OCI-LY3 (cell line): ENCODE results near the gene JAZF1.

Experiments
- H2AFZ ChIP-seq: fragments of 200-600, 300-600 bp; shearing (Covaris generic); 2 replicates; pipeline ENCODE4 v1.6.0; 2014; ENCODE audit warnings: antibody characterized with exemption, low read depth, low read length
- H3K27ac ChIP-seq: fragments of 200-600, 300-600 bp; sonication (generic); 2 replicates; pipeline ENCODE4 v1.5.1; 2014; ENCODE audit warnings: mild to moderate bottlenecking, low read length, moderate library complexity, mixed read lengths
- H3K27me3 ChIP-seq: fragments of 200-600, 300-600 bp; sonication (generic); 2 replicates; pipeline ENCODE4 v1.6.1; 2014; ENCODE audit warnings: low read depth, low read length, mixed read lengths
- H3K36me3 ChIP-seq: fragments of 200-600, 300-600 bp; sonication (generic); replicated peaks from 2 replicates; pipeline ENCODE3; 2014; ENCODE audit warnings: low read depth, low read length, mixed read lengths
- H3K4me1 ChIP-seq: fragments of 300-600, 200-600 bp; sonication (generic); 2 replicates; pipeline ENCODE4 v1.6.1; 2014; ENCODE audit warnings: low read length, mixed read lengths
- H3K4me2 ChIP-seq: fragments of 200-600, 300-600 bp; sonication (generic); 2 replicates; pipeline ENCODE4 v1.6.1; 2014; ENCODE audit warnings: low read length, mixed read lengths
- H3K4me3 ChIP-seq: fragments of 300-600, 200-600 bp; sonication (generic); 2 replicates; pipeline ENCODE4 v1.5.1; 2014; ENCODE audit warnings: antibody characterized with exemption, mild to moderate bottlenecking, low read length, moderate library complexity
- H3K79me2 ChIP-seq: fragments of 300-600, 200-600 bp; shearing (Covaris generic); 2 replicates; pipeline ENCODE4 v1.6.1; 2014; ENCODE audit warnings: mild to moderate bottlenecking, low read length, mixed read lengths
- H3K9ac ChIP-seq: fragments of 300-600, 200-600 bp; shearing (Covaris generic); 2 replicates; pipeline ENCODE4 v1.6.0; 2014; ENCODE audit warnings: mild to moderate bottlenecking, low read length, moderate library complexity
- H3K9me3 ChIP-seq: fragments of 200-600, 300-600 bp; shearing (Covaris generic); 2 replicates; pipeline ENCODE4 v1.6.1; 2014; ENCODE audit warnings: low read length, mixed read lengths; ENCODE audit not compliant: insufficient read depth
- H4K20me1 ChIP-seq: fragments of 200-600, 300-600 bp; sonication (generic); 2 replicates; pipeline ENCODE4 v1.6.1; 2016; ENCODE audit warnings: low read length, mixed read lengths; ENCODE audit not compliant: insufficient read depth
- EZH2phosphoT487 ChIP-seq: fragments of 200-600 bp; shearing (Covaris generic); IDR thresholded peaks from 2 replicates; pipeline ENCODE4 v1.6.1; 2018; ENCODE audit warnings: antibody characterized with exemption, mixed run types, low read depth
- TF ChIP-seq, protein P1 (sequence below): fragments of 200-600, 300-600 bp; sonication (generic); IDR thresholded peaks from 2 replicates; pipeline ENCODE4 v1.5.1; 2014; ENCODE audit warnings: antibody characterized with exemption, low read length, low read depth

The JAZF1 gene

DNA sequence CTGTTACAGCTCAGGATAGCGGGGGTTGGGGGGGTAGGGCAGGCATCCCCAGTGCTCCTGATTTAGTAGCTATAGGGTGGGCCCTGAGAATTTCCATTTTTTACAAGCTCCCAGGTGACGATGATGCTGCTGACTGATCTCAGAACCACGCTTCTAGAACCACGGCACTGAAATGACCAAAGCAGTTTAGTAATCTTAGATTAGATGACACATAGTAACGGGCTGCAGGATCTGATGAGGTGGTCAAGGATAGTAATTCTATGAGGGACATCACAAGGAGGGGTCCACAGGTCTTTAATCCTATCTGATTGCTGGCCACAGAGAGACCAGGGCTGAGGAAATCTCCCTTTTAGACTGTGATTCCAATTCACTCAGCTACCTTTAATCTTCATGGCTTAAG is 167.2 kb downstream of the JAZF1 start:
- Histone ChIP-seq H3K9me3 (no peaks in the 10 kb centered on the region), H3K27ac (no peak overlapping the region), H4K20me1 (peaks cover 11% of the 10 kb centered on the region; the same call in 1 of the 2 replicates), H3K36me3 (no peaks in the 10 kb centered on the region), H2AFZ (no peak overlapping the region), H3K79me2 (no peaks in the 10 kb centered on the region), H3K4me2 (no peak overlapping the region), H3K27me3 (no peaks in the 10 kb centered on the region), H3K9ac (no peak overlapping the region), H3K4me3 (no peak overlapping the region), H3K4me1 (peaks cover 6% of the 10 kb centered on the region)
- no peak for TF ChIP-seq EZH2phosphoT487
- TF ChIP-seq, protein P1, sequence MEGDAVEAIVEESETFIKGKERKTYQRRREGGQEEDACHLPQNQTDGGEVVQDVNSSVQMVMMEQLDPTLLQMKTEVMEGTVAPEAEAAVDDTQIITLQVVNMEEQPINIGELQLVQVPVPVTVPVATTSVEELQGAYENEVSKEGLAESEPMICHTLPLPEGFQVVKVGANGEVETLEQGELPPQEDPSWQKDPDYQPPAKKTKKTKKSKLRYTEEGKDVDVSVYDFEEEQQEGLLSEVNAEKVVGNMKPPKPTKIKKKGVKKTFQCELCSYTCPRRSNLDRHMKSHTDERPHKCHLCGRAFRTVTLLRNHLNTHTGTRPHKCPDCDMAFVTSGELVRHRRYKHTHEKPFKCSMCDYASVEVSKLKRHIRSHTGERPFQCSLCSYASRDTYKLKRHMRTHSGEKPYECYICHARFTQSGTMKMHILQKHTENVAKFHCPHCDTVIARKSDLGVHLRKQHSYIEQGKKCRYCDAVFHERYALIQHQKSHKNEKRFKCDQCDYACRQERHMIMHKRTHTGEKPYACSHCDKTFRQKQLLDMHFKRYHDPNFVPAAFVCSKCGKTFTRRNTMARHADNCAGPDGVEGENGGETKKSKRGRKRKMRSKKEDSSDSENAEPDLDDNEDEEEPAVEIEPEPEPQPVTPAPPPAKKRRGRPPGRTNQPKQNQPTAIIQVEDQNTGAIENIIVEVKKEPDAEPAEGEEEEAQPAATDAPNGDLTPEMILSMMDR: no peak

- Histone ChIP-seq H3K27ac (no peak overlapping the region), H3K9ac (no peak overlapping the region), H4K20me1 (peaks cover 14% of the 10 kb centered on the region; the same call in 1 of the 2 replicates), H3K79me2 (no peaks in the 10 kb centered on the region), H3K36me3 (no peaks in the 10 kb centered on the region), H2AFZ (no peak overlapping the region), H3K9me3 (no peaks in the 10 kb centered on the region), H3K27me3 (no peaks in the 10 kb centered on the region), H3K4me3 (no peak overlapping the region), H3K4me1 (peaks cover 10% of the 10 kb centered on the region), H3K4me2 (no peak overlapping the region)
- TF ChIP-seq, protein P1: no peak
- TF ChIP-seq EZH2phosphoT487: no peak
Observed at GRCh38 chr7:28013019-28013418, 167.6 kb downstream of the JAZF1 start.

GRCh38 chr7:28008911-28009310 is 171.7 kb downstream of the JAZF1 start:
- H3K36me3 ChIP-seq: no peaks in the 10 kb centered on the region
- peaks cover 21% of the 10 kb centered on the region; the same call in 1 of the 2 replicates for H4K20me1 ChIP-seq

DNA sequence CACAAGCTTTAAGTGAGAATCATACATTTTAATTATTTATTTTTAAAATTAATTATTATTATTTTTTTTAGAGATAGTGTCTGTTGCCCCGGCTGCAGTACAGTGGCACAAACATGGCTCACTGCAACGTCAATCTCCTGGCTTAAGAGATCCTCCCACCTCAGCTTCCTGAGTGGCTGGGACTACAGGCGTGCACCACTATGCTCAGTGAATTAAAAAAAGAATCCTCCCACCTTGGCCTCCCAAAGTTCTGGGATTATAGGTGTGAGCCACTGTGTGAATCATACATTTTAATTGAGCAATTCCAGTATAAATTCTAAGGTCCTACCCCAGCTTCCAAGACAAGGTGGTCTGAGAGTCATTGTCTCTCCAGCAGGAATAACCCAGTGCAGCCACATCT is 172.4 kb downstream of the JAZF1 start:
- Histone ChIP-seq H4K20me1 (peaks cover 21% of the 10 kb centered on the region; the same call in 1 of the 2 replicates), H3K79me2 (no peaks in the 10 kb centered on the region), H3K9ac (no peak overlapping the region), H2AFZ (no peak overlapping the region), H3K4me2 (peak overlapping the region; percentile 26), H3K27me3 (no peaks in the 10 kb centered on the region), H3K36me3 (no peaks in the 10 kb centered on the region), H3K27ac (no peak overlapping the region), H3K9me3 (no peaks in the 10 kb centered on the region), H3K4me1 (peaks cover 10% of the 10 kb centered on the region), H3K4me3 (no peak overlapping the region)
- TF ChIP-seq, protein P1: no peak
- TF ChIP-seq EZH2phosphoT487: no peak

More at GRCh38 chr7:28008911-28009310, 171.7 kb downstream of the JAZF1 start:
- H3K9me3 ChIP-seq: no peaks in the 10 kb centered on the region
- H3K27me3 ChIP-seq: no peaks in the 10 kb centered on the region
- no peak overlapping the region for H3K9ac ChIP-seq
- H3K4me3 ChIP-seq: no peak overlapping the region
- peak overlapping the region; percentile 26 for H3K4me2 ChIP-seq
- H3K27ac ChIP-seq: no peak overlapping the region
- TF ChIP-seq EZH2phosphoT487: no peak
- TF ChIP-seq, protein P1: no peak
- no peaks in the 10 kb centered on the region for H3K79me2 ChIP-seq
- no peak overlapping the region for H2AFZ ChIP-seq
- H3K4me1 ChIP-seq: peaks cover 10% of the 10 kb centered on the region
